Measurements from ENCODE around the gene ANKH.

- TF ChIP-seq, protein P1, sequence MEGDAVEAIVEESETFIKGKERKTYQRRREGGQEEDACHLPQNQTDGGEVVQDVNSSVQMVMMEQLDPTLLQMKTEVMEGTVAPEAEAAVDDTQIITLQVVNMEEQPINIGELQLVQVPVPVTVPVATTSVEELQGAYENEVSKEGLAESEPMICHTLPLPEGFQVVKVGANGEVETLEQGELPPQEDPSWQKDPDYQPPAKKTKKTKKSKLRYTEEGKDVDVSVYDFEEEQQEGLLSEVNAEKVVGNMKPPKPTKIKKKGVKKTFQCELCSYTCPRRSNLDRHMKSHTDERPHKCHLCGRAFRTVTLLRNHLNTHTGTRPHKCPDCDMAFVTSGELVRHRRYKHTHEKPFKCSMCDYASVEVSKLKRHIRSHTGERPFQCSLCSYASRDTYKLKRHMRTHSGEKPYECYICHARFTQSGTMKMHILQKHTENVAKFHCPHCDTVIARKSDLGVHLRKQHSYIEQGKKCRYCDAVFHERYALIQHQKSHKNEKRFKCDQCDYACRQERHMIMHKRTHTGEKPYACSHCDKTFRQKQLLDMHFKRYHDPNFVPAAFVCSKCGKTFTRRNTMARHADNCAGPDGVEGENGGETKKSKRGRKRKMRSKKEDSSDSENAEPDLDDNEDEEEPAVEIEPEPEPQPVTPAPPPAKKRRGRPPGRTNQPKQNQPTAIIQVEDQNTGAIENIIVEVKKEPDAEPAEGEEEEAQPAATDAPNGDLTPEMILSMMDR (IDR thresholded peaks at IDR 0.05): no peak
- no peak for TF ChIP-seq POLR2A (IDR thresholded peaks at IDR 0.05; ENCODE audit: low read depth)
Observed at GRCh38 chr5:14802541-14802940, 69.0 kb downstream of the ANKH start.
